OCI-LY1 (cell line): ENCODE measurements around the gene TRPM3.

ENCODE experiments used
- H2AFZ ChIP-seq: fragments of 200-600 bp; sonication (generic), shearing (Covaris generic); 2 replicates; pipeline ENCODE4 v1.6.0; 2014; ENCODE audit warnings: antibody characterized with exemption, mild to moderate bottlenecking, low read length
- H3F3A ChIP-seq: fragments of 200-600 bp; sonication (generic), shearing (Covaris generic); 2 replicates; pipeline ENCODE4 v1.6.0; 2014; ENCODE audit warnings: mild to moderate bottlenecking, antibody characterized with exemption, low read length, moderate library complexity; ENCODE audit not compliant: insufficient read depth
- H3K27ac ChIP-seq: fragments of 200-600 bp; sonication (generic); 2 replicates; pipeline ENCODE4 v1.5.1; 2014; ENCODE audit warnings: low read length, mixed run types, mild to moderate bottlenecking, low read depth; ENCODE audit not compliant: poor library complexity, severe bottlenecking
- H3K27me3 ChIP-seq: fragments of 200-600 bp; sonication (generic); 2 replicates; pipeline ENCODE4 v1.6.0; 2014; ENCODE audit warnings: antibody characterized with exemption, mild to moderate bottlenecking, low read length, moderate library complexity; ENCODE audit not compliant: insufficient read depth
- H3K36me3 ChIP-seq: fragments of 200-600 bp; sonication (generic); 2 replicates; pipeline ENCODE4 v1.6.1; 2014; ENCODE audit warnings: mild to moderate bottlenecking, antibody characterized with exemption, low read length, moderate library complexity, mixed read lengths; ENCODE audit not compliant: insufficient read depth
- H3K4me1 ChIP-seq: fragments of 200-600 bp; sonication (generic); 2 replicates; pipeline ENCODE4 v1.5.1; 2014; ENCODE audit warnings: mild to moderate bottlenecking, low read length, moderate library complexity; ENCODE audit not compliant: insufficient read depth, severe bottlenecking
- H3K4me2 ChIP-seq: fragments of 200-600 bp; sonication (generic), shearing (Covaris generic); 2 replicates; pipeline ENCODE4 v1.6.1; 2014; ENCODE audit warnings: low read length
- H3K4me3 ChIP-seq: fragments of 200-600 bp; sonication (generic); 2 replicates; pipeline ENCODE4 v1.5.1; 2014; ENCODE audit warnings: low read length, low read depth, mild to moderate bottlenecking, mixed read lengths; ENCODE audit not compliant: poor library complexity, severe bottlenecking
- H3K79me2 ChIP-seq: fragments of 200-600 bp; shearing (Covaris generic); 2 replicates; pipeline ENCODE4 v1.6.1; 2016; ENCODE audit warnings: mixed run types, low read length, mixed read lengths; ENCODE audit not compliant: insufficient read depth
- H3K9ac ChIP-seq: fragments of 200-600 bp; sonication (generic), shearing (Covaris generic); 2 replicates; pipeline ENCODE4 v1.6.1; 2014; ENCODE audit warnings: mild to moderate bottlenecking, low read length, mixed read lengths
- H3K9me2 ChIP-seq: fragments of 200-600 bp; sonication (generic), shearing (Covaris generic); 2 replicates; pipeline ENCODE4 v1.6.1; 2014; ENCODE audit warnings: low read depth, mild to moderate bottlenecking, low read length, mixed read lengths
- H3K9me3 ChIP-seq: fragments of 200-600 bp; shearing (Covaris generic); 2 replicates; pipeline ENCODE4 v1.6.1; 2014; ENCODE audit warnings: low read length, mixed read lengths
- H4K20me1 ChIP-seq: fragments of 200-600 bp; sonication (generic), shearing (Covaris generic); 2 replicates; pipeline ENCODE4 v1.6.0; 2016; ENCODE audit warnings: mild to moderate bottlenecking, low read length; ENCODE audit not compliant: insufficient read depth
- EZH2 ChIP-seq: fragments of 200-600 bp; sonication (generic), shearing (Covaris generic); IDR thresholded peaks from 2 replicates; pipeline ENCODE4 v1.8.0; 2017; ENCODE audit warnings: borderline replicate concordance, mixed run types, mild to moderate bottlenecking, antibody characterized with exemption, low read length, moderate library complexity, mixed read lengths
- TF ChIP-seq, protein P1 (sequence below): fragments of 200-600 bp; sonication (generic), shearing (Covaris generic); IDR thresholded peaks from 2 replicates; pipeline ENCODE4 v1.5.1; 2017; ENCODE audit warnings: mild to moderate bottlenecking, antibody characterized with exemption, low read length, moderate library complexity, mixed read lengths

The TRPM3 gene

DNA sequence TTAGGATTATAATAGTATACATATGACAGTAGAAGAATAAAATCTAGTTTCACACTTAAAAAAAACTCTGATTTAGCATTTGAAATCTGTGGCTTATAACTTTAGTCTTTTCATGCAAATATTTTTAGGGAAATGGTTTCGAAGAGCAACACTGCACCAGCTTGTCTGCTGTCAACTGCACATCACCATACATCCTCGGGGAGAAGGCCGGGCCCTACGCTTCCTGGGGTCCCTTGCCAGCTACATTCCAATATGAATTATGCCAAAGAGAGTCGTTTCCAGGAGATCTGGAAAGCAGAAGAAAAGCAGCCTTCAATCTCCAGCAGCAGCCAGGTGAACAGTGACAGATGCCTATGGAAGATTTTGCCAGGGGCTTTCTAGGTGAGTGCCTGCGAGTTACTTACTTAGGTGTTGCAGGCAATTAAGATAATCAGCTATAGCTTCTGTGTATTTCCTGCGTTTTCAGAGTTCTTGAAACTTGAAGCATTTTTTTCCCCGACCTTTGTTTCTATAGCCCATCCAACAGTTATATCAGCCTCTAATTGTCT lies 166.8 kb downstream of the TRPM3 start:
- no peak overlapping the region for H2AFZ ChIP-seq
- no peak overlapping the region for H3K27ac ChIP-seq

GRCh38 chr9:70954126-70954525 lies 167.3 kb downstream of the TRPM3 start:
- H3K27me3 ChIP-seq = no peaks in the 10 kb centered on the region
- H3K9ac ChIP-seq = no peak overlapping the region
- H3K27ac ChIP-seq = no peak overlapping the region

More for the DNA sequence above, 166.8 kb downstream of the TRPM3 start:
- Histone ChIP-seq H3K9me3 (no peaks in the 10 kb centered on the region), H3K36me3 (no peaks in the 10 kb centered on the region), H3K4me1 (no peaks in the 10 kb centered on the region), H4K20me1 (no peaks in the 10 kb centered on the region), H3K9me2 (no peaks in the 10 kb centered on the region), H3K4me3 (no peak overlapping the region), H3K4me2 (no peak overlapping the region), H3F3A (no peaks in the 10 kb centered on the region), H3K9ac (no peak overlapping the region), H3K79me2 (no peaks in the 10 kb centered on the region), H3K27me3 (no peaks in the 10 kb centered on the region)
- no peak for TF ChIP-seq EZH2
- TF ChIP-seq, protein P1, sequence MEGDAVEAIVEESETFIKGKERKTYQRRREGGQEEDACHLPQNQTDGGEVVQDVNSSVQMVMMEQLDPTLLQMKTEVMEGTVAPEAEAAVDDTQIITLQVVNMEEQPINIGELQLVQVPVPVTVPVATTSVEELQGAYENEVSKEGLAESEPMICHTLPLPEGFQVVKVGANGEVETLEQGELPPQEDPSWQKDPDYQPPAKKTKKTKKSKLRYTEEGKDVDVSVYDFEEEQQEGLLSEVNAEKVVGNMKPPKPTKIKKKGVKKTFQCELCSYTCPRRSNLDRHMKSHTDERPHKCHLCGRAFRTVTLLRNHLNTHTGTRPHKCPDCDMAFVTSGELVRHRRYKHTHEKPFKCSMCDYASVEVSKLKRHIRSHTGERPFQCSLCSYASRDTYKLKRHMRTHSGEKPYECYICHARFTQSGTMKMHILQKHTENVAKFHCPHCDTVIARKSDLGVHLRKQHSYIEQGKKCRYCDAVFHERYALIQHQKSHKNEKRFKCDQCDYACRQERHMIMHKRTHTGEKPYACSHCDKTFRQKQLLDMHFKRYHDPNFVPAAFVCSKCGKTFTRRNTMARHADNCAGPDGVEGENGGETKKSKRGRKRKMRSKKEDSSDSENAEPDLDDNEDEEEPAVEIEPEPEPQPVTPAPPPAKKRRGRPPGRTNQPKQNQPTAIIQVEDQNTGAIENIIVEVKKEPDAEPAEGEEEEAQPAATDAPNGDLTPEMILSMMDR = no peak

GRCh38 chr9:70951749-70952727 lies 169.4 kb downstream of the TRPM3 start:
- H3K36me3 ChIP-seq = no peaks in the 10 kb centered on the region
- H3K4me2 ChIP-seq = no peak overlapping the region
- no peaks in the 10 kb centered on the region for H3K9me2 ChIP-seq
- no peak overlapping the region for H3K9ac ChIP-seq
- H2AFZ ChIP-seq = no peak overlapping the region
- no peaks in the 10 kb centered on the region for H3F3A ChIP-seq
- H3K9me3 ChIP-seq = no peaks in the 10 kb centered on the region
- H3K4me1 ChIP-seq = no peaks in the 10 kb centered on the region
- H3K4me3 ChIP-seq = no peak overlapping the region
- H3K27me3 ChIP-seq = no peaks in the 10 kb centered on the region
- TF ChIP-seq, protein P1 = no peak
- TF ChIP-seq EZH2 = no peak
- H4K20me1 ChIP-seq = no peaks in the 10 kb centered on the region
- H3K27ac ChIP-seq = no peak overlapping the region
- no peaks in the 10 kb centered on the region for H3K79me2 ChIP-seq

More at GRCh38 chr9:70954126-70954525, 167.3 kb downstream of the TRPM3 start:
- Histone ChIP-seq H3K4me3 (no peak overlapping the region), H3K9me2 (no peaks in the 10 kb centered on the region), H3K9me3 (no peaks in the 10 kb centered on the region), H4K20me1 (no peaks in the 10 kb centered on the region), H3K4me1 (no peaks in the 10 kb centered on the region), H2AFZ (no peak overlapping the region), H3K79me2 (no peaks in the 10 kb centered on the region), H3K4me2 (no peak overlapping the region), H3K36me3 (no peaks in the 10 kb centered on the region), H3F3A (no peaks in the 10 kb centered on the region)
- TF ChIP-seq, protein P1 = no peak
- no peak for TF ChIP-seq EZH2
